Duodenal mucosa (tissue), 2 donors: ENCODE results near the gene AHDC1.
"Not testable (repeated sequence)": the region's sequence is repeated elsewhere in the genome, so short reads cannot be mapped to it uniquely, and the experiment has no call there.

Source experiments
- H3K27ac ChIP-seq: one replicate; pipeline ENCODE4 v1.7.0; 2013; ENCODE audit warnings: low read depth, low read length
- H3K27me3 ChIP-seq, 2 donors: one replicate each; pipeline ENCODE4 v1.7.0; 2013; ENCODE audit warnings: low read length in 2 of 2, control low read depth in 1 of 2; ENCODE audit not compliant: insufficient read depth in 2 of 2, control insufficient read depth in 1 of 2
- H3K36me3 ChIP-seq, 2 donors: one replicate each; pipeline ENCODE4 v1.7.0; 2013; ENCODE audit warnings: low read length in 2 of 2, control low read depth in 1 of 2; ENCODE audit not compliant: insufficient read depth in 2 of 2, control insufficient read depth in 1 of 2
- H3K4me1 ChIP-seq, 2 donors: one replicate each; pipeline ENCODE4 v1.7.0; 2013; ENCODE audit warnings: low read length in 2 of 2, control low read depth in 1 of 2; ENCODE audit not compliant: insufficient read depth in 2 of 2, control insufficient read depth in 1 of 2
- H3K4me3 ChIP-seq, 2 donors: one replicate each; pipeline ENCODE4 v1.7.0; 2013; ENCODE audit warnings: low read length in 2 of 2, low read depth in 1 of 2
- H3K9ac ChIP-seq, 2 donors: one replicate each; pipeline ENCODE4 v1.7.0; 2013; ENCODE audit warnings: low read length in 2 of 2, low read depth in 1 of 2
- H3K9me3 ChIP-seq, 2 donors: one replicate each; pipeline ENCODE4 v1.7.0; 2013; ENCODE audit warnings: low read length in 2 of 2, control low read depth in 1 of 2; ENCODE audit not compliant: control insufficient read depth in 1 of 2

The AHDC1 gene

DNA sequence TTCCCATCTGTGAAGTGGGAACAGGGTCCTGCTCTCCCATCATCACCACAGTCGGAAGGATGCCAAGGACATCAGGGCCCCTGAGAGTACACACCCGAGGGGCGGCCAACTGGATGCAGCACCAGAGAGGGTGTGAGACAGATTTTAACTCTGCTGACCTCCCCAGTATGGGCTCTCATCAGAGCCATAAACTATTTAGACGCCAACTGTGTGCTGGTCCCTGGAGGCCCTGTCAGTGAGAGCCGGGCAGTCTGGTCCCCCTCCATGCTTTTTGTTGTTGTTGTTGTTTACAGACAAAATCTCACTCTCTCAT lies 29.3 kb upstream of the AHDC1 start:
- peak overlapping the region; percentile 43 for H3K27ac ChIP-seq
- H3K27me3 ChIP-seq, result peaks cover 21 to 25% of the 10 kb centered on the region in 2 donors
- no peak overlapping the region for H3K9ac ChIP-seq
- H3K4me3 ChIP-seq, result peak overlapping the region in 1 of 2 donors; percentile 3
- no peaks in the 10 kb centered on the region for H3K36me3 ChIP-seq
- no peaks in the 10 kb centered on the region for H3K9me3 ChIP-seq
- peaks cover 8 to 36% of the 10 kb centered on the region in 2 donors for H3K4me1 ChIP-seq

DNA sequence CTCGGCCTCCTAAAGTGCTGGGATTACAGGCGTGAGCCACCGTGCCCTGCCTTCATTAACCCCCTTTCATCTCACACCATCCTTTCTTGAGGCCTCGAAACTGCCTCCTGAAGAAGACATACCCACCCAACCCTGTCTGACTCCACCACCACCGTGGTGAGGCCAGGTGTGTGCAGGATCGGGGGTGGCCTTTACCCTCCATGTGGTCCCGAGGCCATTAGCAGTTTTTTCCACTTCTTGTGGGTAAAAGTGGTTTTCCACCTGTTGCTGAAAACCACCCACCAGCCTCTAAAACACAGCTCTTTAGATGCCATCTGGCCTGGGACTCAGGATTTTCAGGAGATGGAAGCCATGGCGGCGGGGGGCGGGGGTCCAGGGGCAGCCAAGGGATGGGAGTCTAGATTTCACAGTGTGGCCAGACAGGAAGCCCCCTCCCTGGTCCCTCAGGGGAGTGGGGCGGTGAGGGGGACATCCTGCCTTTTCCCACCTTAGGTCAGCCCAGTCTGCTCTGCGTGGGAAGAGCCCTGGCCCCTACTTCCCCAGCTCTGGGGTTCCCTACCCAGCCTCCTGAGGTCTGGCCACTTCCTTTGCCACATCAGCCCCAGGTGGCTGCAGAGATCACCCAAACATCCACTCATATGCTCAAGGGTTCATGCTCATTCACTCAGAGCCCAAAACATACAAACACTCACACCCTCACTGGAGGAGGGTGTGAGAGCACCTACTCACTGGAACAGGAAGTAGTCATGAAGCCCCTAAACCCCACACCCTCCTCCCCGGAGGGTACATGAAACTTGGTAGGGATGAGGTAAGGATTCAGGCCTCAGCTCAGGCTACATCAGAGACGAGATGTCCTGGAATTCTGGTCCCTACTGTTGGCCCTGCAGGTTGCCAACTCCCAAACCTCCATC lies 28.7 kb upstream of the AHDC1 start:
- H3K27me3 ChIP-seq, result peaks cover 21 to 25% of the 10 kb centered on the region in 2 donors
- H3K9me3 ChIP-seq, result no peaks in the 10 kb centered on the region
- H3K36me3 ChIP-seq, result no peaks in the 10 kb centered on the region
- H3K9ac ChIP-seq, result no peak overlapping the region
- peak overlapping the region in 1 of 2 donors; percentile 3 for H3K4me3 ChIP-seq
- H3K27ac ChIP-seq, result peak overlapping the region; percentile 43
- peaks cover 8 to 36% of the 10 kb centered on the region in 2 donors for H3K4me1 ChIP-seq

DNA sequence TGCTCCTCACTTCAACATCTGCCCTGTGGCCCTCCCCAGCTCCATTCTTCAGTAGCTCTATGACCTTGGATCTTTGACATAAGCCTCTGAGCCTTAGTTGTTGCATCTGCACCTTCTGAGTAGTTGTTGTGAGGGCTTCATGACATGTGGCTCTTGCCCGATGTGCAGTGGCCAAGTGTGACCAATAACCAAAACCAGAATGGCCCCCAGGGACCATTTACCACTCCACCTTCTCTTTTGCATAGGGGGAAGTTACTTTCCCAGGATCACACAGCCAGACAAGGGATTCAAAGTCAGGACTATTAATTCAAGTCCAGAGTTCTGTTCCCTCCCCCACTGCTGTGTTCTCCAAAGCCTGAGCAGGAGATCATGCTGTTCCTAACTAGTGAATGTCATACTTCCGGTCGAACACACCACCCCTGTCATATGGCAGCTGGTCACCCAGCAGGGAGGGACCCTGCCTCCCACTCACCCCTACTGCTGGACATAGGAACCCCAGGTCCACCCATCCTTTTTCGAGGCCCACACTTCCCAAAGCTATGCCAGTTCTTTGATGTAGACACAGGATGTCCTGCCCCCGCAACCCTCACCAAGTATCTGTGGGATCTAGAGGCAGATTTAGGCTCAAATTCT lies 27.0 kb upstream of the AHDC1 start:
- Histone ChIP-seq H3K27me3 (peaks cover 19 to 25% of the 10 kb centered on the region in 2 donors), H3K36me3 (no peaks in the 10 kb centered on the region), H3K9me3 (no peaks in the 10 kb centered on the region), H3K4me3 (no peak overlapping the region), H3K27ac (peak overlapping the region; percentile 44), H3K9ac (no peak overlapping the region), H3K4me1 (peaks cover 8 to 36% of the 10 kb centered on the region in 2 donors)

DNA sequence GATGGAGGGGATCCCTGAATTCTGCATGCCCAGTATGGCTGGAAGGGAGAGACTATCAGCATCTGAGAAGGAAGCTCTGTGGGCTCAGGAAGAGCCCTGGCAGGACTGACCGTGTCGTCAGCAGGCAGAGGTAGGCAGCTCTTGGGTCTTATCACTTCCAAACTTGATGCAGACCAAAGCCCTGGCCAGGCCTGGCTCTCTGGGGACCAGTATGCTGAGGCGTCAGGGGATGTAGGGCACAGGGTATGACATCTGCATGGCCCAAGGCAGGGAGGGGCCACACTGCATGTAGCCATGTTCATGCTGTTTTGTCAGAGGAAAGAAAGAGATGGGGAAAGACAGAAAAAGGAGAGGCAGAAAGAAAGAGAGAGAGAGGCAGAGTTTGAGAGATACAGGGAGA lies 24.8 kb upstream of the AHDC1 start:
- H3K9me3 ChIP-seq, result no peaks in the 10 kb centered on the region
- H3K27me3 ChIP-seq, result peaks cover 9 to 10% of the 10 kb centered on the region in 2 donors
- no peaks in the 10 kb centered on the region for H3K36me3 ChIP-seq
- H3K9ac ChIP-seq, result no peak overlapping the region
- H3K4me3 ChIP-seq, result no peak overlapping the region
- peaks cover 3 to 32% of the 10 kb centered on the region in 2 donors for H3K4me1 ChIP-seq
- no peak overlapping the region for H3K27ac ChIP-seq

DNA sequence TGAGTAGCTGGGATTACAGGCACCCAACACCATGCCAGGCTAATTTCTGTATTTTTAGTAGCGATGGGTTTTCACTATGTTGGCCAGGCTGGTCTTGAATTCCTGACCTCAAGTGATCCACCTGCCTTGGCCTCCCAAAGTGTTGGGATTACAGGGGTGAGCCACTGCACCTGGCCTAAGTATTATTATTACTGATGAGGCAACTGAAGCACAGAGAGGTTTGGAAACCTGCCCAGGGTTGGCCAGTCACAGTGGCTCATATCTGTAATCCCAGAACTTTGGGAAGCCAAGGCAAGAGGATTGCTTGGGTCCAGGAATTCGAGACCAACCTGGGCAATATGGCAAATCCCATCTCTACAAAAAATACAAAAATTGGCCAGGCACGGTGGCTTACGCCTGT lies 23.8 kb upstream of the AHDC1 start:
- not testable (repeated sequence) for H3K9me3 ChIP-seq, H3K4me3 ChIP-seq, H3K9ac ChIP-seq, H3K36me3 ChIP-seq, H3K27me3 ChIP-seq, H3K27ac ChIP-seq
- peaks cover 3 to 32% of the 10 kb centered on the region in 2 donors for H3K4me1 ChIP-seq

DNA sequence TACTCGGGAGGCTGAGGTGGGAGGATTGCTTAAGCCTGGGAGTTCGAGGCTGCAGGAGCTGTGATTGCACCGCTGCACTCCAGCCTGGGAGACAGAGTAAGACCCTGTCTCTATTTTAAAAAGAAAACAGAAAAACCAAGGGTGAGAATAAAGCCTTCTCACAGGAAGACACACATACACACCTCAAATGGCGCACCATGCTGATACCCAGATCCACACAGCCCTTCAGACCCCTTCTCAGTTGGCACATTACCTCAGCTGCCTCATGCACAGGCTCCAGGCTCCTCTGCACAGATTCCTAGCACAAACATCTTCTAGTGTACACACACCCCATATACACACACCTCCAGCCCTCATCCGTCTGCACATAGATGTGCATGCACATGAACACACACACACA lies 23.1 kb upstream of the AHDC1 start:
- no peak overlapping the region for H3K9ac ChIP-seq
- no peak overlapping the region for H3K4me3 ChIP-seq
- no peaks in the 10 kb centered on the region for H3K36me3 ChIP-seq
- H3K4me1 ChIP-seq, result peaks cover 3 to 26% of the 10 kb centered on the region in 2 donors
- H3K27me3 ChIP-seq, result no peaks in the 10 kb centered on the region
- H3K9me3 ChIP-seq, result no peaks in the 10 kb centered on the region
- no peak overlapping the region for H3K27ac ChIP-seq

DNA sequence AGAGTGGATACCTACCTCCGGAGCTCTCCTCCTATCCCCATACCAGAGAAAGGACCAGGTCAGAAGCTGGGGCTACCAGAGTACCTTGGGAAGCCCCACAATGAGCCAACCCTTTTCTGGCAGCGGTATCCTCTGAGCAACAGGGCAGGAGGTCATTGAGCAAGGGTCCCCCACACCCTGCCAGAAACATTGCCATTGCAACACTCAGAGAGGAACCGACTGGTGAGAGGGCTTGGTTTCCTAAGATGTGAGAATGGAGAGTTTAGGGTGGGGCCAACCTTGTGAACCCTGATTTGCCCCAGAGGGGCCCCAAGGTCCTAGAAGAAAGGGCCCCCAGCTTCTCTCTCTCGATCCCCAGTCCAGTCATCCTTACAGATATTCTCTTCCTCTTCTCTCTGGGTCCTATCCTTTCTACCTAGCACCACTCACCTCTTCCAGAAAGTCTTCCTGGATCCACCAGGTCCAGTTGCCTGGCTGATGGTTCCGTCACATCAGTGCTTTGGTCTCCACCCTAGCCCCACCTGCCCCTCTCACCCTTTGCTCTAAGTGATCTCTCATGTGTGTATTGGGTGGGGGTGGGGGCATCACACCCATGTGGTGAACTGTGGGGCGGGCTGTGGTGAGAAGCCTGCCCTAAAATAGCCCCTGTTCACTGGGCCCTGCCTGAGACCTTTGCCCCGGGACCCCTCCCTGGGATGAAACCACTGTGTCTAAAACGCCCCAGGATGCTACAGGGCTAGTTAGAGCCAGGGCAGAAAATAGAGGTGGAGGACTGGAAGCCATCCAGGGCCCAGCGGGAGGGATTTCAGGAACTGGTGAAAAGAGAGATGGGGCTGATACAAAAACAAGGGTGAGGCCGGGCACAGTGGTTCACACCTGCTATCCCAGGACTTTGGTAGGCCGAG lies 22.3 kb upstream of the AHDC1 start:
- H3K4me3 ChIP-seq, result peak overlapping the region in 1 of 2 donors; percentile 27
- no peak overlapping the region for H3K27ac ChIP-seq
- no peaks in the 10 kb centered on the region for H3K27me3 ChIP-seq
- H3K36me3 ChIP-seq, result no peaks in the 10 kb centered on the region
- no peaks in the 10 kb centered on the region for H3K9me3 ChIP-seq
- no peak overlapping the region for H3K9ac ChIP-seq
- H3K4me1 ChIP-seq, result peaks cover 3 to 20% of the 10 kb centered on the region in 2 donors

DNA sequence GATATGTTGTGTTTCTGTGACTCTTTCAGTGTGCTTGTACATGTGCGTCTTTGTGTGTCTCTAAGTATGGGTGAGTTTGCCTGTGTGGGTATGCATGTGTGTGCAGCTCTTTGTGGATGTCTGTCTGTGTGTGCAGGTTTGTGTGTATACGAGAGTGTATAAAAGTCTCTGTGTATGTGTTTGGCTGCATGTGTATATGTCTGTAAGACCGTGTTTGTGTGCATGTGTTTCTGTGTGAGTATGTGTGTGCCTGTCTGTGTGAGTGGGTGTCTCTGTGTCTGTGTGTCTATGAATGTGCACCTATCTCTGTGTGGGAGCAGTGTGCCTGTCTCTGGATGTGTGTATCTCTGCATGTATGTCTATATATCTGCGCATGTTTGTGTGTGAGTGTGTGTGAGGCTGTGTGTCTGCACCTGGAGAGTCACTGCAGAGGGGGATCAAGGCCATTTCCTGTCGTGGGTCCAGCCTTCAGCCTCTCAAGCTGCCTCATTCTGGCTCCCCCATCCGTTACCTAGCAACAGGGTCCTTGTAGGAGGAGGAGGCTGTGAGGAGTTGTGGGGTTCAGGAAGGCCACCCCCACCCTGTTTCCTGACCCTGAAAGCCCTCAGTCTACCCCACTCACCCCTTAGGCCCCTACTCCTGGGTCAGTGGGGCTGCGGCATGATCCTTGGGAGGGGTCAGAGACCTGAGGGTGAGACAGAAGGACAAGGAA lies 20.7 kb upstream of the AHDC1 start:
- H3K9me3 ChIP-seq, result no peaks in the 10 kb centered on the region
- no peak overlapping the region for H3K9ac ChIP-seq
- H3K4me3 ChIP-seq, result no peak overlapping the region
- peaks cover 0 to 10% of the 10 kb centered on the region in 2 donors for H3K4me1 ChIP-seq
- no peak overlapping the region for H3K27ac ChIP-seq
- H3K27me3 ChIP-seq, result no peaks in the 10 kb centered on the region
- no peaks in the 10 kb centered on the region for H3K36me3 ChIP-seq

DNA sequence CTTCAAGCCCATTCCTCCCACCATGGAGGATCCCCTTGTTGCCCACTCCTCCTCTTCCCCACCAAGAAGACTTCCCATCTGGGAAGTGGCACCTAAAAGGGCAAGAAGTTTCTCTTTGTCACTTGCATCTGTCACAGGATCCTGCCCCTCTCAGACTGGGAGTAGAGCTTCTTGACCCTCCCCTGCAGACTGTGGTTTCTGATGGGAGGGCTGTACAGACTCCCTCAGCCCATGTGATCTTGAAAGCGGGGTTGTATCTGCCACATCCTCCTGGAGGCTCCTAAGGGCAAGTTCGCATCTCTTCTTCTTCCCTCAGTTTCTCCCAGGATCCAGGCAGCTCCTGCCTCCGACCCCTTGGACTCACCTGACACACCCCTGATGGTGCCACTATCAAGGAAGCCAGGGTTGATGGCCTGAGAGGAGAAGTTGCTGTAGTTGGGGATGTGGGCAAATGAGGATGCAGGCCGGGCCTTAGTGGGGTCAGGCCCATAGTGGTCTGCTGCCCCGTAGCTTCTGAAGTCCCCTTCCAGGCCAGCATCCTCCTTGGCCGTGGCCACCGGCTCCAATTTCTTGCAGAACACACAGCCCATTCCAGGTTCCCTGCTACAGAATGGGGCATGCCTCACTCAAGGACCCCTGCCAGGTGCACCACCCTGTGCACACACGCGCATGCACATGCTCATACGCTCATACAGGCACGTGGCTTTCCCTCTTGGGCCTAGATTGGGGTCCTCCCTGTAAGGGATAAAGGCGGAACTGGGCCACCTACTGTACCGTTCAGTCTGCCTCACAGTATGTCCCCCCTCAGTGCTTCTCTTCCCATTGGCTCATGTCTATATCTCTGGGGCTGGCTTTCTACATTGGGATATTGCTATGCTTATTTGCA lies 19.6 kb upstream of the AHDC1 start:
- Histone ChIP-seq H3K9me3 (no peaks in the 10 kb centered on the region), H3K27me3 (no peaks in the 10 kb centered on the region), H3K4me3 (no peak overlapping the region), H3K27ac (no peak overlapping the region), H3K9ac (no peak overlapping the region), H3K36me3 (no peaks in the 10 kb centered on the region), H3K4me1 (peaks cover 0 to 13% of the 10 kb centered on the region in 2 donors)
